HUES48 (cell line): ENCODE measurements around the gene PREX1.

Experiments
- H3K27ac ChIP-seq: one replicate; pipeline ENCODE4 v1.7.0; 2013; ENCODE audit warnings: low read depth, low read length, inconsistent platforms
- H3K27me3 ChIP-seq: 2 replicates; pipeline ENCODE4 v1.6.1; 2013; ENCODE audit warnings: mild to moderate bottlenecking, low read length; ENCODE audit not compliant: control insufficient read depth, insufficient read depth
- H3K36me3 ChIP-seq: 2 replicates; pipeline ENCODE4 v1.6.1; 2013; ENCODE audit warnings: low read length; ENCODE audit not compliant: control insufficient read depth, insufficient read depth
- H3K4me1 ChIP-seq: 2 replicates; pipeline ENCODE4 v1.6.1; 2013; ENCODE audit warnings: mild to moderate bottlenecking, low read length; ENCODE audit not compliant: control insufficient read depth, insufficient read depth
- H3K4me3 ChIP-seq: 2 replicates; pipeline ENCODE4 v1.5.1; 2013; ENCODE audit warnings: mild to moderate bottlenecking, low read depth, low read length
- H3K9ac ChIP-seq: 2 replicates; pipeline ENCODE4 v1.6.1; 2013; ENCODE audit warnings: mild to moderate bottlenecking, low read depth, low read length, moderate library complexity
- H3K9me3 ChIP-seq: 2 replicates; pipeline ENCODE4 v1.6.1; 2013; ENCODE audit warnings: low read length; ENCODE audit not compliant: control insufficient read depth, insufficient read depth

PREX1 gene

GRCh38 chr20:48578397-48579098 is 249.3 kb downstream of the PREX1 start:
- Histone ChIP-seq H3K27me3 (no peaks in the 10 kb centered on the region), H3K9me3 (no peaks in the 10 kb centered on the region), H3K36me3 (no peaks in the 10 kb centered on the region), H3K4me1 (no peaks in the 10 kb centered on the region), H3K4me3 (no peak overlapping the region), H3K9ac (no peak overlapping the region), H3K27ac (no peak overlapping the region)

DNA sequence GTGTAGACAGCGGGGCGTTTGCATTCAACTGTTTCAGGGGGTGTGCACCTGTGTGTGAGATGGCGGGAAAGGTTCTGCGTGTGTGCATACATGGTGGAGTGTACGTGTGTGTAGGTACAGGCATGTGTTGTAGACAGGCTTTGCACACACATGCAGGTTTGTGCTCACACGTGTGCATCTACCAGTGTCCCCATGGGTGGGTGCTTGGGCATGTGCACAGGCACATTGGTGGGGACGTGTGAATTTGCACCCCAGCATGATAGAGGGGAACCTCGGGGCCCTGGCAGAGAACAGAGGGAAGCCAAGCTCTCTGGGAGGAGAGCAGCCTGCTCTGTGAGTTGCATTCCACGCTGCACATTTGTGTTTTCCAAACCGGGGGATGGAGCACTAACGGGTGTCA is 250.2 kb downstream of the PREX1 start:
- H3K4me1 ChIP-seq: no peaks in the 10 kb centered on the region
- H3K9ac ChIP-seq: no peak overlapping the region
- H3K27ac ChIP-seq: no peak overlapping the region
- H3K9me3 ChIP-seq: no peaks in the 10 kb centered on the region
- H3K27me3 ChIP-seq: no peaks in the 10 kb centered on the region
- no peak overlapping the region for H3K4me3 ChIP-seq
- H3K36me3 ChIP-seq: no peaks in the 10 kb centered on the region

- H3K36me3 ChIP-seq: no peaks in the 10 kb centered on the region
- H3K27me3 ChIP-seq: no peaks in the 10 kb centered on the region
- no peak overlapping the region for H3K27ac ChIP-seq
- no peak overlapping the region for H3K4me3 ChIP-seq
- H3K4me1 ChIP-seq: no peaks in the 10 kb centered on the region
- H3K9me3 ChIP-seq: no peaks in the 10 kb centered on the region
- H3K9ac ChIP-seq: no peak overlapping the region
Measured at GRCh38 chr20:48574383-48574782, 253.4 kb downstream of the PREX1 start.
